Muscle of back (tissue), 11 donors: ENCODE measurements around the gene LSAMP. TPM values are rescaled to one million over a fixed set of nuclear protein-coding genes. Genes with fewer than 3 reads are reported as not detected.

ENCODE experiments used
- DNase-seq, 3 donors: peaks; one replicate each; pipeline versions ENCODE4 v3.0.0 to v3.0.0-alpha.2; 2013
- polyA plus RNA-seq, 10 donors: library from polyadenylated mRNA; unstranded; fragments of 120-200 nt; gene quantifications; one replicate each; pipeline ENCODE4 v1.2.1, GENCODE V29; 2013; ENCODE audit not compliant: insufficient read length in 10 of 10

The LSAMP gene
- polyA plus RNA-seq, 10 donors, result 6.6 to 18.1 (median 10.3) TPM

GRCh38 chr3:116030131-116030850 is 415.0 kb downstream of the LSAMP start:
- DNase-seq, result no peak

GRCh38 chr3:116029266-116029665 is 416.0 kb downstream of the LSAMP start:
- DNase-seq, result no peak

DNA sequence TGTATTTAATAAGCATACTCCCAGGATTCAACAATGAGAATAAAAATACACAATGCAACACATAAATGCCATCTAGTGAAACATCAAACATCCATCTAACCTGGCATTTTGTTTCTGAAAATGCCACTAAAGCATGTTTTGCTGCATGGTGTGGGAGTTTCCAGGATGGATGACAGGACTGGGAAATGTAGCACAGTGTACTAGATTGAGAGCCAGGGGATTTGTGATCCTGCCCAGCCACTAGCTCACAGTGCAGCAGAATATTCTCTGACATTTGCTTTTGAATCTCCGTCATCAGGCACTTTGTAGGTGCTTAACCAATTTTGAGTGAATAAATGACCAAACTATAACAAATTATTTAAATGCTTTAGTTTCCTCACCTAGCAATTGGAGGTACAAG is 417.1 kb downstream of the LSAMP start:
- DNase-seq, result no peak

- DNase-seq, result no peak
Measured at GRCh38 chr3:116020989-116021388, 424.3 kb downstream of the LSAMP start.

DNA sequence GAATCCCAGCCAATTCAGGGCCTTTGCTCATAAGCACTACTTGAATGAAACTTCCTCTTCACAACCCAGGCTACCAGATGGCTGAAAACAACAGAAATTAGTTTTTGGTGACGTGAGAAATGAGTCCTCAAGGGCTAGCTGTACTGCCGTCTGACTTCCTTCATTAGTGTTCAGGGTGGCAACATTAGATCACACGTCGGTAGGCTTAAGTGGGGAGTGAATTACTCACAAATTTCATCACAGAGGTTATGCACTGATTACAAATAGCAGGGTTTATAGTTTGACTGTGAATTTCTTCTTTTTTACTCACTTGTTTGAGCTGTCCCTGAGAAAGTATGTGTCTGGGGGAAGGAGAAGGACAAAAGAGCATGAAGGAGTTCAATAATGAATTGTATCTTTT is 424.8 kb downstream of the LSAMP start:
- no peak for DNase-seq

- DNase-seq, result no peak
Measured at GRCh38 chr3:116019254-116019763, 426.0 kb downstream of the LSAMP start.

DNA sequence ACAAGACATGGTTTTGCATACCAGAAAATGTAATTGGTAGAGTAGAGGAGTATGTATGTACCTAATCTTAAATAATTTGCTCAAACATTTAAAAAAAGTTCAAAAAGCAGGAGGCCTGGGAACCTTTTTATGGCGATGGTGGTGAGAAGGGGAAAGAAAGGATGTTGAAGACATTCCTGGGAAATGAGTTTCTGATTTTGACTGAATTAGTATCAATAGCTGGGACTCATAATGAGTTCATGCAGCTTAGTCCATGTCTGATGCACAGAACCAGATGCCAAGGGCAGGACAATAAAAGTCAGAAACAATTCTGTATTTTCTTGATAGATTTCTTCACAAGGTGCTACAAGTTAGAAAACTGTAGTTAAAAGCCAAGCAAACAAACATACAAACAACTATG is 426.6 kb downstream of the LSAMP start:
- DNase-seq, result no peak

- no peak for DNase-seq
Measured at GRCh38 chr3:116015931-116016330, 429.4 kb downstream of the LSAMP start.

GRCh38 chr3:116007000-116007399 is 438.3 kb downstream of the LSAMP start:
- DNase-seq, result no peak

- DNase-seq, result peak; percentile 57 to 95 (median 81)
Measured at GRCh38 chr3:116005404-116005803, 439.9 kb downstream of the LSAMP start.

DNA sequence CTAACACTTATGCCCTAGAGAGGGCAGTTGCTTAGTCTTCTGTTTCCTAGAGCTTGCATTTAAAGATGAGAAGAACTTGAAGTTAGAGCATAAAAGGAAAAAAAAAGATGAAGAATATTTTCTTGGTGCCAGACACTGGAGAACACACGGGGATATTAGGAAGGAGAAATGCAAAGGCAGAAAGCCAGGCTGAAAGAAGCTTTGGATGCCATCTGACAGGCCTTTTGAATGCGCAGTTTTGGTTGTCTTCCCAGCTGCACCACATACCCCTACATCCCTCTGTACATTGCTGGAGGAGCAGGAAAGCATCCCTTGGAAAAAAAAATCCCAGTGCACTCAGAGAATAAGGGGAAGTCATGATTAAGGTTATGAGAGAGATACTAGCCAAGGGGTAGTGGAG is 443.1 kb downstream of the LSAMP start:
- DNase-seq, result no peak

GRCh38 chr3:116001151-116001621 is 444.1 kb downstream of the LSAMP start:
- peak in 2 of 3 donors; percentile 27 to 42 for DNase-seq

DNA sequence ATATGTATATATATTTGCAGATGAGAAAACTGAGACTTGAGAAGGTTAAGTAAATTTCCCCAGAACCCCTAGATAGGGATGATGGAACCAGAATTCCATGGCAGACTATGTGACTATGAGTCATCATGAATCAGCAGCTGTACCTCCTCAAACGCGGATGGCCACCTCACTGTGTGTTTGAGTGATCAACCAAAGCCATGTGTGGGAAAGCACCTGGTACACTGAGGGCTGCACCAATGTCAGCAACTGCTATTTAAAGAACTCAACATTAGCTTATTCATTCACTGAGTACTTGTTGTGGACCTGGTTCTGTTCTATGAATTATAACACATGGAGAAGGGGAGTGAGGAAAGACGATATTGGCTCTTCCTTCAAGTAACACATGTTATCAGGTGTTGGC is 445.0 kb downstream of the LSAMP start:
- peak in 2 of 3 donors; percentile 11 to 83 for DNase-seq

- DNase-seq, result peak in 1 of 3 donors; percentile 32
Measured at GRCh38 chr3:115999613-116000012, 445.7 kb downstream of the LSAMP start.

- DNase-seq, result peak in 1 of 3 donors; percentile 11
Measured at GRCh38 chr3:115999001-115999585, 446.2 kb downstream of the LSAMP start.

- no peak for DNase-seq
Measured at GRCh38 chr3:115996420-115997108, 448.7 kb downstream of the LSAMP start.

GRCh38 chr3:115990669-115991068 is 454.6 kb downstream of the LSAMP start:
- DNase-seq, result no peak

GRCh38 chr3:115989684-115990421 is 455.4 kb downstream of the LSAMP start:
- peak in 1 of 3 donors; percentile 54 for DNase-seq

GRCh38 chr3:115986555-115987207 is 458.6 kb downstream of the LSAMP start:
- peak in 1 of 3 donors; percentile 3 for DNase-seq

- DNase-seq, result no peak
Measured at GRCh38 chr3:115982629-115983028, 462.7 kb downstream of the LSAMP start.

DNA sequence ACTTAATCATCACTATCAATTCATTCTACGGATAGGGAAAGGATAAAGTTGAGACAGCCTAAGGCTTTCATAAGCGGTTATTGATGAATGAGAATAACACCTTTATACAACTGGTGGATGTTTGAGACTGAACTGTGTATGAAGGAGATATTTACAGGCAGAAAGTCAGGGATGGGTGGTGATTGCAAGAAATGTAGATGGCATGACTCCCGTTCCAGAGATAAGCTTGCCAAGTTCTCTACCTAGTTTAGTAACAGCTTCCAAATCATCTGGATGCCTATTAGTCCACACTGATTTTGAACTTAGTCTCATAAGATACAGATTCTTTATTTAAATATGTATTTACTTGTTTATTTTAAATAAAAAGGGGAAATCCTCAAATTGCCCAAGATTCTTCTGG is 463.2 kb downstream of the LSAMP start:
- peak in 1 of 3 donors; percentile 5 for DNase-seq
